Measurements from ENCODE around the gene OLIG1. TPM values are rescaled to one million over a fixed set of nuclear protein-coding genes. Genes with fewer than 3 reads are reported as not detected.

The OLIG1 gene
- total RNA-seq, 1 donor from 2014 or later: not detected

DNA sequence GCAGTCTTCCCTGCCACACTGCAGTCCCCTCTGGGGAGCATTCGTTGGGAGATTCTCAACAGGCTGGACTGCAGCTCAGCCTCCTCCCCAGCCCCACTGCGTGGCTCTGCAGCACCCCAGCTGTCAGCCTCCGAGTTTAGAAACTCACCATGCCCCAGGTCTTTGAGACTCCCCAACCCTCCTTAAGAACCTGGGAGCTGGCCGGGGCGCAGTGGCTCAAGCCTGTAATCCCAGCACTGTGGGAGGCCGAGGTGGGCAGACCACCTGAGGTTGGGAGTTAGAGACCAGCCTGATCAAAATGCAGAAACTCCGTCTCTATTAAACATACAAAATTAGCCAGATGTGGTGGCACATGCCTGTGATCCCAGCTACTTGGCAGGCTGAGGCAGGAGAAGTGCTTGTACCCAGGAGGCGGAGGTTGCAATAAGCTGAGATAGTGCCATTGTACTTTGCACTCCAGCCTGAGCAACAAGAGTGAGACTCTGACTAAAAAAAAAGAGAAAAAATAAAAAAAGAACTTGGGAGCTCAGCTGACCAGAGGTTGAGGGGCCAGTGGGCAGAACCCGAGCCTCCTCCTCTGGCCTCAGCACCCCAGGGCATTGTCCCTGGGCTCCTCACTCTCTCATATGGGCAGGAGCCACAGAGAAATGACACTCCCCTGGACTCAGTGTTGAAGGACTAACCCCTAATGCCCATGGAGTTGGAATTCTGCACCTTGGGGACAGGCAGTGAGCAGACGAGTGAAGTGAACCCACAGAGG, 38.6 kb upstream of the OLIG1 start:
- Mint-ChIP-seq H3K4me1 (ENCODE audit: low read depth) (peaks cover 2% of the 10 kb centered on the region), H3K27ac (ENCODE audit: unreplicated experiment) (no peak overlapping the region), H3K27me3 (ENCODE audit: low read depth) (peaks cover 40% of the 10 kb centered on the region), H3K36me3 (ENCODE audit: low read depth) (no peaks in the 10 kb centered on the region), H3K9me3 (ENCODE audit: low read depth) (no peaks in the 10 kb centered on the region), H3K4me3 (ENCODE audit: unreplicated experiment) (no peak overlapping the region)
- DNase-seq (ENCODE audit: low spot score): no peak
- TF ChIP-seq, protein P1, sequence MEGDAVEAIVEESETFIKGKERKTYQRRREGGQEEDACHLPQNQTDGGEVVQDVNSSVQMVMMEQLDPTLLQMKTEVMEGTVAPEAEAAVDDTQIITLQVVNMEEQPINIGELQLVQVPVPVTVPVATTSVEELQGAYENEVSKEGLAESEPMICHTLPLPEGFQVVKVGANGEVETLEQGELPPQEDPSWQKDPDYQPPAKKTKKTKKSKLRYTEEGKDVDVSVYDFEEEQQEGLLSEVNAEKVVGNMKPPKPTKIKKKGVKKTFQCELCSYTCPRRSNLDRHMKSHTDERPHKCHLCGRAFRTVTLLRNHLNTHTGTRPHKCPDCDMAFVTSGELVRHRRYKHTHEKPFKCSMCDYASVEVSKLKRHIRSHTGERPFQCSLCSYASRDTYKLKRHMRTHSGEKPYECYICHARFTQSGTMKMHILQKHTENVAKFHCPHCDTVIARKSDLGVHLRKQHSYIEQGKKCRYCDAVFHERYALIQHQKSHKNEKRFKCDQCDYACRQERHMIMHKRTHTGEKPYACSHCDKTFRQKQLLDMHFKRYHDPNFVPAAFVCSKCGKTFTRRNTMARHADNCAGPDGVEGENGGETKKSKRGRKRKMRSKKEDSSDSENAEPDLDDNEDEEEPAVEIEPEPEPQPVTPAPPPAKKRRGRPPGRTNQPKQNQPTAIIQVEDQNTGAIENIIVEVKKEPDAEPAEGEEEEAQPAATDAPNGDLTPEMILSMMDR (IDR thresholded peaks at IDR 0.05): no peak

DNA sequence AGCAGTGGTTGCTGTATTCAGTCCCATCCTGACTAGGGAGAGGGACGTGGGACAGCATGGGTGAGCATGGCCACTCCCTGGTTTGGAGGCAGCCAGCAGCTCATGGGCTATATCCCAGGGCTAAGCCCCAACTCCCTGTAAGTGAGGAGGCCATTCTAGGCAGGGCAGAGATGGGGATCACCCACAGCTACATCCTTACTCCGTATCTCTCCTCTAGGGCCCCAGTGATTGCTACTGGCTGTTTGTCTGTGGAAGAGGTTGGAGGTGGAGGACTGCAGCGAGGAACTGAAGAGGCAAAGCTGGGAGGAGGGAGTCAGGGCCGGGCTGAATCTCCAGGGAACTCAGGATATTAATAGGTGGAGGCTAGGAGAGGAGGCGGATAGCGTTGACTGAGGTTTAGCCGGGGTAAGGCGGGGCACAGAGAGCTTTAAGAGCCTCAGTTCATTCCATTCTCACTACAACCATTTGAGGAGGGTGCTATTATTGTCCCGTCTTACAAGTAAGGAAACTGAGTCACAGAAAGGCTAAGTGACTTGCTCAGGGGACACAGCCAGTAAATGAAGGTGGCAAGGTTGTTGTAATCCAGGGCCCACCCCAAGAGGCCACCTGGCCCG, 37.4 kb upstream of the OLIG1 start:
- Mint-ChIP-seq H3K27me3 (ENCODE audit: low read depth) (peaks cover 33% of the 10 kb centered on the region), H3K36me3 (ENCODE audit: low read depth) (no peaks in the 10 kb centered on the region), H3K4me3 (ENCODE audit: unreplicated experiment) (no peak overlapping the region), H3K4me1 (ENCODE audit: low read depth) (peaks cover 8% of the 10 kb centered on the region), H3K27ac (ENCODE audit: unreplicated experiment) (no peak overlapping the region), H3K9me3 (ENCODE audit: low read depth) (no peaks in the 10 kb centered on the region)
- TF ChIP-seq, protein P1 (IDR thresholded peaks at IDR 0.05): no peak
- no peak for DNase-seq (ENCODE audit: low spot score)

DNA sequence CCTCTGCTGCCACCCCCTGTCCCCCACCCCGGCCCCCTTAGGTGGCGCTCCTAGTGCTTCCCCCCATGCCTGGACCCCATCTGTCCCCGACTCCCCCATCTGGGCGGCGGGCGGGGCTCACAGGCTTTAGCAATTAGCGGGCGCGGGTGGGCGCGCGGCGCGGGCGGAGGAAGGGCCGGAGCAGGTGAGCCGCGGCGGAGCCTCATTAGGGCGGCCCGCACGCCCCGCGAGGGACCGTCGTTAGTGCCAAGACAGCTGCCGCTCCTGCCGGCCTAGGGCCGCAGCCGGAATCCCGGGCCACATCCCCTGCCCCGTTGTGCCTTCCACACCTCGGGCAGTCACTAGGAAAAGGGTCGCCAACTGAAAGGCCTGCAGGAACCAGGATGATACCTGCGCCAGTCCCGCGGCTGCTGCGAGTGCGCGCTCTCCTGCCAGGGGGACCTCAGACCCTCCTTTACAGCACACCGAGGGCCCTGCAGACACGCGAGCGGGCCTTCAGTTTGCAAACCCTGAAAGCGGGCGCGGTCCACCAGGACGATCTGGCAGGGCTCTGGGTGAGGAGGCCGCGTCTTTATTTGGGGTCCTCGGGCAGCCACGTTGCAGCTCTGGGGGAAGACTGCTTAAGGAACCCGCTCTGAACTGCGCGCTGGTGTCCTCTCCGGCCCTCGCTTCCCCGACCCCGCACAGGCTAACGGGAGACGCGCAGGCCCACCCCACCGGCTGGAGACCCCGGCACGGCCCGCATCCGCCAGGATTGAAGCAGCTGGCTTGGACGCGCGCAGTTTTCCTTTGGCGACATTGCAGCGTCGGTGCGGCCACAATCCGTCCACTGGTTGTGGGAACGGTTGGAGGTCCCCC, 36.6 kb upstream of the OLIG1 start:
- TF ChIP-seq, protein P1 (IDR thresholded peaks at IDR 0.05): no peak
- DNase-seq (ENCODE audit: low spot score): no peak
- Mint-ChIP-seq H3K27me3 (ENCODE audit: low read depth) (peaks cover 31% of the 10 kb centered on the region), H3K27ac (ENCODE audit: unreplicated experiment) (no peak overlapping the region), H3K9me3 (ENCODE audit: low read depth) (no peaks in the 10 kb centered on the region), H3K4me1 (ENCODE audit: low read depth) (peaks cover 8% of the 10 kb centered on the region), H3K4me3 (ENCODE audit: unreplicated experiment) (no peak overlapping the region), H3K36me3 (ENCODE audit: low read depth) (no peaks in the 10 kb centered on the region)

DNA sequence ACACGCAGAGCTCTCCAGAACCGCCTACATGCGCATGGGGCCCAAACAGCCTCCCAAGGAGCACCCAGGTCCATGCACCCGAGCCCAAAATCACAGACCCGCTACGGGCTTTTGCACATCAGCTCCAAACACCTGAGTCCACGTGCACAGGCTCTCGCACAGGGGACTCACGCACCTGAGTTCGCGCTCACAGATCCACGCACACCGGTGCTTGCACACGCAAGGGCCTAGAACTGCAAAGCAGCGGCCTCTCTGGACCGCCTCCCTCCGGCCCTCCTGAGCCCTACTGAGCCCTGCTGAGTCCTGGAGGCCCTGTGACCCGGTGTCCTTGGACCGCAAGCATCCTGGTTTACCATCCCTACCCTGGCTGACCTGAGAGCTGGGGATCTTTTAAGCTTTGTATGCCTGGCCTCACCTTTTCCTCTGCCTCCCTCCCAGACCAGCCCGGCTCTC, 36.0 kb upstream of the OLIG1 start:
- Mint-ChIP-seq H3K27me3 (ENCODE audit: low read depth) (peaks cover 26% of the 10 kb centered on the region), H3K9me3 (ENCODE audit: low read depth) (no peaks in the 10 kb centered on the region), H3K4me1 (ENCODE audit: low read depth) (peaks cover 8% of the 10 kb centered on the region), H3K27ac (ENCODE audit: unreplicated experiment) (no peak overlapping the region), H3K36me3 (ENCODE audit: low read depth) (no peaks in the 10 kb centered on the region), H3K4me3 (ENCODE audit: unreplicated experiment) (no peak overlapping the region)
- DNase-seq (ENCODE audit: low spot score): no peak
- TF ChIP-seq, protein P1 (IDR thresholded peaks at IDR 0.05): no peak

DNA sequence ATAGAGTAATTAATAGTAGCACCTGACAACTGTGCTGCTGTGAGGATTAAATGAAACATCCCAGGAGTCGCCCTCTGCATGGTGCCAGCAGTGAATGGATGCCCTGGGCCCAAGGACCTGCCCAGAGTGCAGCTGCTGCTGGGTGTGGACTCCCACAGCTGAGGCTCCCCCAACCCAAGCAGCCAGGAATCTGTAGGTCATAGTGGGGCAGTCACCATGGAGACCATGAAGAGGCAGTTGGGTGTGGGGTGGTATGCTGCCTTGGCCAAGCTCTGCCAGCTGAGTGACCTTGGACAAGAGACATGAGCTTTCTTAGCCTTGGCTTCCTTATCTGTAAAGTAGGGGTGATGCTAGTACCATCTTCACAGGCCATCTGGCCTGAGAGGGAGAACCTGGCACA, 34.8 kb upstream of the OLIG1 start:
- TF ChIP-seq, protein P1 (IDR thresholded peaks at IDR 0.05): no peak
- Mint-ChIP-seq H3K27me3 (ENCODE audit: low read depth) (peaks cover 15% of the 10 kb centered on the region), H3K27ac (ENCODE audit: unreplicated experiment) (no peak overlapping the region), H3K4me1 (ENCODE audit: low read depth) (peaks cover 8% of the 10 kb centered on the region), H3K9me3 (ENCODE audit: low read depth) (no peaks in the 10 kb centered on the region), H3K4me3 (ENCODE audit: unreplicated experiment) (no peak overlapping the region), H3K36me3 (ENCODE audit: low read depth) (no peaks in the 10 kb centered on the region)
- DNase-seq (ENCODE audit: low spot score): no peak

Measured in chondrocyte (in vitro differentiated cells).